WTC11 (cell line): Measurements from ENCODE around the gene PCDHGB5. TPM values are rescaled to one million over a fixed set of nuclear protein-coding genes. Genes with fewer than 3 reads are reported as not detected.

ENCODE experiments used
- ATAC-seq: fragments of 200-7000 bp; cut with Tn5 transposase; 2 replicates; pipeline ENCODE4 v1.10.0; 2021; ENCODE audit warnings: mild to moderate bottlenecking, moderate library complexity
- CTCF ChIA-PET: fragments of 300-600 bp; sonication (Branson Sonifier 250); formaldehyde crosslinking; loops from one replicate; lab custom pipeline; 2021; ENCODE audit warnings: antibody characterized with exemption; lab: Charles Lee
- POLR2A ChIA-PET: fragments of 350-600 bp; sonication (Branson Sonifier 250); formaldehyde crosslinking; loops from one replicate; lab custom pipeline; 2021; ENCODE audit warnings: antibody characterized with exemption; lab: Charles Lee
- DNase-seq: peaks from one replicate; pipeline ENCODE4 v3.0.0; 2021; ENCODE audit warnings: low spot score
- H3K27ac Mint-ChIP-seq: 2 replicates; pipeline ENCODE4 v1.8.0; 2021; ENCODE audit warnings: mixed read lengths
- H3K27me3 Mint-ChIP-seq: 2 replicates; pipeline ENCODE4 v1.8.0; 2021; ENCODE audit warnings: low read depth, mild to moderate bottlenecking, moderate library complexity, mixed read lengths
- H3K36me3 Mint-ChIP-seq: 2 replicates; pipeline ENCODE4 v1.8.0; 2021; ENCODE audit warnings: mixed read lengths
- H3K4me1 Mint-ChIP-seq: 2 replicates; pipeline ENCODE4 v1.8.0; 2022; ENCODE audit warnings: mixed read lengths
- H3K4me3 Mint-ChIP-seq: 2 replicates; pipeline ENCODE4 v1.8.0; 2021; ENCODE audit warnings: mild to moderate bottlenecking, moderate library complexity, mixed read lengths
- H3K9me3 Mint-ChIP-seq: 2 replicates; pipeline ENCODE4 v1.8.0; 2021; ENCODE audit warnings: mixed read lengths
- AFF4 ChIP-seq: sonication (generic); formaldehyde crosslinking; IDR thresholded peaks from 2 replicates; pipeline ENCODE4 v1.8.1; 2023; ENCODE audit warnings: mild to moderate bottlenecking, missing genetic modification reagents, borderline replicate concordance
- ATF1 ChIP-seq: sonication (generic); formaldehyde crosslinking; IDR thresholded peaks from 2 replicates; pipeline ENCODE4 v1.8.1; 2023; ENCODE audit warnings: mild to moderate bottlenecking, moderate library complexity, missing genetic modification reagents
- CBFB ChIP-seq: sonication (generic); formaldehyde crosslinking; IDR thresholded peaks from 2 replicates; pipeline ENCODE4 v1.8.1; 2022; ENCODE audit warnings: mild to moderate bottlenecking, low read depth, missing genetic modification reagents
- CTCF ChIP-seq: fragments of 200-600 bp; IDR thresholded peaks from 2 replicates; pipeline ENCODE4 v1.8.0; 2022; ENCODE audit warnings: antibody characterized with exemption
- EMX1 ChIP-seq: fragments of 250-450 bp; sonication (Bioruptor Pico); IDR thresholded peaks from 2 replicates; pipeline ENCODE4 v1.8.0; 2021; ENCODE audit warnings: mild to moderate bottlenecking
- GRHL2 ChIP-seq: fragments of 250-450 bp; sonication (Bioruptor Pico); IDR thresholded peaks from 2 replicates; pipeline ENCODE4 v1.8.0; 2022; ENCODE audit warnings: mild to moderate bottlenecking, moderate library complexity; ENCODE audit not compliant: insufficient replicate concordance, severe bottlenecking
- HMGXB4 ChIP-seq: sonication (generic); formaldehyde crosslinking; IDR thresholded peaks from 2 replicates; pipeline ENCODE4 v1.8.1; 2023; ENCODE audit warnings: mild to moderate bottlenecking, moderate library complexity, missing genetic modification reagents
- IRF1 ChIP-seq: sonication (generic); formaldehyde crosslinking; IDR thresholded peaks from 2 replicates; pipeline ENCODE4 v1.8.0; 2023; ENCODE audit warnings: missing genetic modification reagents
- JUN ChIP-seq: sonication (generic); formaldehyde crosslinking; IDR thresholded peaks from 2 replicates; pipeline ENCODE4 v1.8.0; 2023; ENCODE audit warnings: mild to moderate bottlenecking, missing genetic modification reagents
- NR3C1 ChIP-seq: sonication (generic); formaldehyde crosslinking; conservative IDR thresholded peaks from 2 replicates; pipeline ENCODE4 v1.8.1; 2023; ENCODE audit warnings: low read depth, mild to moderate bottlenecking, missing genetic modification reagents
- PRDM15 ChIP-seq: sonication (generic); formaldehyde crosslinking; IDR thresholded peaks from 2 replicates; pipeline ENCODE4 v1.8.0; 2022; ENCODE audit warnings: missing genetic modification reagents
- TEAD4 ChIP-seq: sonication (generic); formaldehyde crosslinking; IDR thresholded peaks from 2 replicates; pipeline ENCODE4 v1.8.0; 2022; ENCODE audit warnings: mild to moderate bottlenecking, missing genetic modification reagents
- ZNF121 ChIP-seq: sonication (generic); formaldehyde crosslinking; IDR thresholded peaks from 2 replicates; pipeline ENCODE4 v1.8.0; 2023; ENCODE audit warnings: missing genetic modification reagents
- ZNF219 ChIP-seq: sonication (generic); formaldehyde crosslinking; IDR thresholded peaks from 2 replicates; pipeline ENCODE4 v1.8.0; 2023; ENCODE audit warnings: missing genetic modification reagents, mild to moderate bottlenecking, borderline replicate concordance
- ZNF232 ChIP-seq: sonication (generic); formaldehyde crosslinking; IDR thresholded peaks from 2 replicates; pipeline ENCODE4 v1.8.0; 2022; ENCODE audit warnings: mild to moderate bottlenecking, missing genetic modification reagents
- ZNF532 ChIP-seq: fragments of 250-450 bp; sonication (Bioruptor Pico); IDR thresholded peaks from 2 replicates; pipeline ENCODE4 v1.9.0; 2021; ENCODE audit warnings: mild to moderate bottlenecking, borderline replicate concordance
- total RNA-seq: library from RNA; stranded (reverse); gene quantifications from 3 replicates; pipeline ENCODE4 v1.2.3, GENCODE V29; 2021

The PCDHGB5 gene
- total RNA-seq, 1 experiment from 2014 or later: 9.7 TPM

GRCh38 chr5:141356133-141356532 is 41.6 kb upstream of the PCDHGB5 start (continued):
- TF ChIP-seq AFF4 (CRISPR knock-in tag) (no peak), IRF1 (CRISPR knock-in tag) (no peak), ZNF121 (CRISPR knock-in tag) (no peak), ZNF532 (no peak), ZNF219 (CRISPR knock-in tag) (no peak), EMX1 (CRISPR knock-in tag) (no peak)

GRCh38 chr5:141356950-141357349 is 40.8 kb upstream of the PCDHGB5 start:
- no peak overlapping the region for H3K27ac Mint-ChIP-seq
- H3K27me3 Mint-ChIP-seq: peaks cover 19% of the 10 kb centered on the region

GRCh38 chr5:141359790-141360426 is 37.8 kb upstream of the PCDHGB5 start, which contains the start of gene PCDHGB2:
Gene PCDHGB2 (plus strand): TSS chr5:141359994. CDS start chr5:141360136, 142 bp downstream.
- ChIA-PET CTCF (interaction anchor here (0.6 to 1.6 kb wide), 27 partner anchors 9 to 207 kb away, joined by 3 to 16 read pairs (median 5); partner anchors contain the start of genes PCDHB10, PCDHB14, PCDHB15 and PCDHB16), POLR2A (no interaction called here)
- TF ChIP-seq GRHL2 (CRISPR knock-in tag) (no peak), NR3C1 (CRISPR knock-in tag) (no peak), TEAD4 (CRISPR knock-in tag) (no peak), PRDM15 (CRISPR knock-in tag) (peak; percentile 47; the same call in 1 of the 2 replicates), ATF1 (no peak), CTCF (peak; percentile 65), HMGXB4 (CRISPR knock-in tag) (no peak)
- Mint-ChIP-seq H3K27me3 (peaks cover 22% of the 10 kb centered on the region; the same call in 1 of the 2 replicates), H3K4me3 (peak within 1 kb of the TSS; percentile 60), H3K4me1 (peaks cover 27% of the 10 kb centered on the region), H3K9me3 (peaks cover 62% of the 10 kb centered on the region), H3K36me3 (peaks cover 68% of the 10 kb centered on the region), H3K27ac (peak within 1 kb of the TSS; percentile 96)
- DNase-seq (peak; percentile 46), ATAC-seq (peak; percentile 83)

More at GRCh38 chr5:141356950-141357349, 40.8 kb upstream of the PCDHGB5 start:
- Mint-ChIP-seq H3K36me3 (peaks cover 62% of the 10 kb centered on the region), H3K9me3 (peaks cover 57% of the 10 kb centered on the region)
- CTCF ChIA-PET: interaction anchor here (1.0 to 1.3 kb wide), 2 partner anchors 201 to 235 kb away, joined by 3 read pairs; partner anchors contain the start of gene PCDHB4
- TF ChIP-seq JUN (no peak), ZNF232 (CRISPR knock-in tag) (no peak), CBFB (CRISPR knock-in tag) (no peak)
- TF ChIP-seq, all 79 proteins: peak for 0
- no peak for ATAC-seq
- peaks cover 8% of the 10 kb centered on the region for H3K4me1 Mint-ChIP-seq
- DNase-seq: no peak
- POLR2A ChIA-PET: no interaction called here
- no peak overlapping the region for H3K4me3 Mint-ChIP-seq
